ENCODE measurements around the gene UNC5C. TPM values are rescaled to one million over a fixed set of nuclear protein-coding genes. Genes with fewer than 3 reads are reported as not detected.

The UNC5C gene
- polyA plus RNA-seq, 1 donor (not counting 4 experiments of a cell fraction or from before 2014, with no cell fraction given), result not detected

- no peaks in the 10 kb centered on the region for H3K9me3 ChIP-seq (ENCODE audit: control insufficient read depth, low read depth, low read length)
- no peak overlapping the region for H2AFZ ChIP-seq (ENCODE audit: control insufficient read depth, low read length)
- DNase-seq (ENCODE audit: low read depth, low spot score) (no peak), FAIRE-seq (no peak)
- no peaks in the 10 kb centered on the region for H3K27me3 ChIP-seq (ENCODE audit: control insufficient read depth, extremely low read depth, insufficient read depth, low read length)
- H3K9ac ChIP-seq (ENCODE audit: control insufficient read depth, extremely low read depth, insufficient read depth, low read length), result no peak overlapping the region
- no peak overlapping the region for H3K4me2 ChIP-seq (ENCODE audit: control insufficient read depth, extremely low read depth, insufficient read depth, low read depth, low read length)
- no peaks in the 10 kb centered on the region for H4K20me1 ChIP-seq (ENCODE audit: control insufficient read depth, extremely low read depth, insufficient read depth, low read length)
- TF ChIP-seq EZH2 (IDR thresholded peaks at IDR 0.05; ENCODE audit: low read length) (no peak), CTCF (optimal IDR thresholded peaks at IDR 0.05 in 1 of 3, IDR thresholded peaks at IDR 0.05 in 1 of 3, conservative IDR thresholded peaks at IDR 0.05 in 1 of 3; ENCODE audit: extremely low read depth in 1 of 3, insufficient read depth in 2 of 3, low read length in 3 of 3) (no peak)
- H3K9me1 ChIP-seq (ENCODE audit: control insufficient read depth, extremely low read depth, insufficient read depth, low read length), result no peaks in the 10 kb centered on the region
- dilution Hi-C loops (cut with MboI; ENCODE audit: extremely low pct_ligation_motif_present, low sequenced_read_pairs), result no loop called here
- H3K4me1 ChIP-seq (ENCODE audit: control insufficient read depth, extremely low read depth, insufficient read depth, low read length), result no peaks in the 10 kb centered on the region
- no peak overlapping the region for H3K4me3 ChIP-seq (ENCODE audit: control insufficient read depth in 2 of 3, extremely low read depth in 1 of 3, insufficient read depth in 2 of 3, low read depth in 1 of 3, low read length in 3 of 3)
- no peak overlapping the region for H3K27ac ChIP-seq (ENCODE audit: control insufficient read depth, insufficient read depth, low read length)
- no peaks in the 10 kb centered on the region for H3K79me2 ChIP-seq (ENCODE audit: control insufficient read depth, insufficient read depth, low read length)
- H3K36me3 ChIP-seq (ENCODE audit: control insufficient read depth in 2 of 2, extremely low read depth in 1 of 2, insufficient read depth in 2 of 2, low read length in 2 of 2), result no peaks in the 10 kb centered on the region
These were observed 153.9 kb downstream of the UNC5C start for GRCh38 chr4:95394752-95395306.

- TF ChIP-seq CTCF (optimal IDR thresholded peaks at IDR 0.05 in 1 of 3, IDR thresholded peaks at IDR 0.05 in 1 of 3, conservative IDR thresholded peaks at IDR 0.05 in 1 of 3; ENCODE audit: extremely low read depth in 1 of 3, insufficient read depth in 2 of 3, low read length in 3 of 3) (no peak), EZH2 (IDR thresholded peaks at IDR 0.05; ENCODE audit: low read length) (no peak)
- Histone ChIP-seq H3K9me3 (ENCODE audit: control insufficient read depth, low read depth, low read length) (no peaks in the 10 kb centered on the region), H3K9me1 (ENCODE audit: control insufficient read depth, extremely low read depth, insufficient read depth, low read length) (no peaks in the 10 kb centered on the region), H3K36me3 (ENCODE audit: control insufficient read depth in 2 of 2, extremely low read depth in 1 of 2, insufficient read depth in 2 of 2, low read length in 2 of 2) (no peaks in the 10 kb centered on the region), H2AFZ (ENCODE audit: control insufficient read depth, low read length) (no peak overlapping the region), H3K27me3 (ENCODE audit: control insufficient read depth, extremely low read depth, insufficient read depth, low read length) (no peaks in the 10 kb centered on the region), H3K4me1 (ENCODE audit: control insufficient read depth, extremely low read depth, insufficient read depth, low read length) (no peaks in the 10 kb centered on the region), H3K4me2 (ENCODE audit: control insufficient read depth, extremely low read depth, insufficient read depth, low read depth, low read length) (no peak overlapping the region), H3K4me3 (ENCODE audit: control insufficient read depth in 2 of 3, extremely low read depth in 1 of 3, insufficient read depth in 2 of 3, low read depth in 1 of 3, low read length in 3 of 3) (no peak overlapping the region), H4K20me1 (ENCODE audit: control insufficient read depth, extremely low read depth, insufficient read depth, low read length) (no peaks in the 10 kb centered on the region), H3K79me2 (ENCODE audit: control insufficient read depth, insufficient read depth, low read length) (no peaks in the 10 kb centered on the region), H3K9ac (ENCODE audit: control insufficient read depth, extremely low read depth, insufficient read depth, low read length) (no peak overlapping the region), H3K27ac (ENCODE audit: control insufficient read depth, insufficient read depth, low read length) (no peak overlapping the region)
- FAIRE-seq (no peak), DNase-seq (ENCODE audit: low read depth, low spot score) (no peak)
- dilution Hi-C loops (cut with MboI; ENCODE audit: extremely low pct_ligation_motif_present, low sequenced_read_pairs), result no loop called here
These were observed 155.0 kb downstream of the UNC5C start for GRCh38 chr4:95393821-95394220.

Measured in keratinocyte (primary cell).